ENCODE measurements around the gene PLA2G5.

PLA2G5 gene

DNA sequence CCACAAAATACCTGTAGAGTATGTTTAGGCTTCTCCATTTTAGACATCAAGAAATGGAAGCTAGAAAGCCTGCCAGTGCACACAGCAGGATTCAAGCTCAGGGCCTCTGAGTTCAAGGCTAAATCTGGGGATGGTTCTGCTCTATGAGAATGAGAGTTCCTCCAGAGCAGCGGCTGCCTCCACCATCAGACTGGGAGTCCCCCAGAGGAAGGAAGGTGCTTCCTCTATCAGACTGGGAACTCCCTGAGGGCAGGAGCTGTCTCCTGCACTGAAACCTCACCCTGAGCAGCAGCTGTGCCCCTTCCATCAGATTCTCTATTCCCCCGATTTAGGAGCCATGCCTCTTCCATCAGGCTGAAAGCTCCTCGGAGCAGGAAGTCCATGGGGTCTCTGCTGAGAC lies 20.1 kb downstream of the PLA2G5 start:
- DNase-seq (ENCODE audit: low spot score): no peak

DNA sequence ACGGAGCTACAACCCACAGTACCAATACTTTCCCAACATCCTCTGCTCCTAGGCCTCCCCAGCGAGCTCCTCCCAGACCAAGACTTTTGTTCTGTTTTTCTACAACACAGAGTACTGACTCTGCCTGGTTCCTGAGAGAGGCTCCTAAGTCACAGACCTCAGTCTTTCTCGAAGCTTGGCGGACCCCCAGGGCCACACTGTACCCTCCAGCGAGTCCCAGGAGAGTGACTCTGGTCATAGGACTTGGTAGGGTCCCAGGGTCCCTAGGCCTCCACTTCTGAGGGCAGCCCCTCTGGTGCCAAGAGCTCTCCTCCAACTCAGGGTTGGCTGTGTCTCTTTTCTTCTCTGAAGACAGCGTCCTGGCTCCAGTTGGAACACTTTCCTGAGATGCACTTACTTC lies 20.6 kb downstream of the PLA2G5 start:
- no peak for DNase-seq (ENCODE audit: low spot score)

DNA sequence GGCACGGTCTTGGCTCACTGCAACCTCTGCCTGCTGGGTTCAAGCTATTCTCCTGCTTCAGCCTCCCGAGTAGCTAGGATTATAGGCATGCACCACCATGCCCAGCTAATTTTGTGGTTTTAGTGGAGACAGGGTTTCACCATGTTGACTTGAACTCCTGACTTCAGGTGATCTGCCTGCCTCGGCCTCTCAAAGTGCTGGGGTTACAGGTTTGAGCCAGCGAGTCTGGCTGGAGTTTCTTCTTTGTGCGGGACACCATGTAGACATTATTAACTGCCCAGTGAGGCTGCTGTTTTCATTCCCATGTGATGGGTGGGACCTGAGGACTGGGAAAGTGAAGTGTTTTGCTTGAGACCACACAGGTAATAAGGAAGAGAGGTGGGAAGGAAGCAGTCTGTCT lies 23.3 kb downstream of the PLA2G5 start:
- no peak for DNase-seq (ENCODE audit: low spot score)

DNA sequence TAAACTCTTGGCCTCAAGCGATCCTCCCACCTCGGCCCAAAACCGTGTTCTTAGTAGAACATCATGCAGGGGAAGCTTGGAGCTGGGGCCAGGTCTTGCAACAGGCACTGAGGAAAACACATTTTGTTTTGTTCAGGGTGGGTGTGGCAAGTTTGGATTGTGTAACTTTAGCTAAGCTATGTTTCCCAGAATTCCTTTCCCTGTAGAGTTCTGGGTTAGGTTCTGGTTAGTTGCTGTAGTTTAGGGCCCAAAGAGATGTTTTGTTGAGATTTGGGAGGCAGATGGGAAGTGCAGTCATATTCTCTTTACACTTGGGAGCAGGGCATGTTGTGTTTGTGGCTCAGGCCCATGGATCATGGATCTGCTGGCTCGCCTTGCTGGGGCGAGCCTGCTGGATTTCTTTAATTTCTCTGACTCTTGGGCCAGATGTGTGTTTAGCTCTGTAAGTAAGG lies 24.0 kb downstream of the PLA2G5 start:
- no peak for DNase-seq (ENCODE audit: low spot score)

DNA sequence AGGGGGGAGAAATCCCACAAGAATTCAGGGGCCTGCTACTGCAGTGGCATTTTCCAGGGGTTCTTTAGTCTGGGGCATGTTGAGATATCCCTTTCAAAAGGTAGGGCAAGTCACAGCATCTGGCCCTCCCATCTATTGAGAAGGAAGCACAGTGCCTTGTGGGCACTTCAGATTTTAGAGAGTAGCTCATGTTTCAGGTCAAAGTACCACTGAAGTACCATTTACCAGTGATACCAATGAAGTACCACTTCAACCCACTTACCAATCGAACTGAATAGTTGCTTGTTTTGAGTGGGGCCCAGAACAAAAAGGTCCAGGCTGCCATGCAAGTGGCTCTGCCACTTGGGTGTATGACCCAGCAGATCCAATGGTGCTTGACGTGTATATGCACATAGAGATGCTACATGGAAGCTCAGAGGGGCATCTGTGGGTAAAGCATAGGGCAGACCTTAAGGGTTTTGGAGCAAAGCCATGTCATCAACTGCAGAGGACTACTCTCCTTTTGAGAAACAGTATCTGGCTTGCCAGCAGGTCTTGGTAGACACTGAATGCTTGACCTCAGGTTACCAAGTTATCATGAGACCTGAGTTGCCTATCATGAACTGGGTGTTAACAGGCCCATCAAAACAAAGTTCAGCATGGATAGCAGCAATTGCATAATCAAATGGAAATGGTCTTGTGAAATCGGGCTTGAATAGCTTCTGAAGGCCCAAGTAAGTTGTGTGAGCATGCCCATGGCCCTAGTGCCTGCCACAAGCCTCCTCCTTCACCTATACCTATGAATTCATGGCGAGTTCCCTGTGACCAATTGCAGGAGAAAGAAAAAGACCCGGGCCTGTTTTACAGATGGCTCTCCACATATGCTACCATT lies 25.8 kb downstream of the PLA2G5 start:
- DNase-seq (ENCODE audit: low spot score): no peak

DNA sequence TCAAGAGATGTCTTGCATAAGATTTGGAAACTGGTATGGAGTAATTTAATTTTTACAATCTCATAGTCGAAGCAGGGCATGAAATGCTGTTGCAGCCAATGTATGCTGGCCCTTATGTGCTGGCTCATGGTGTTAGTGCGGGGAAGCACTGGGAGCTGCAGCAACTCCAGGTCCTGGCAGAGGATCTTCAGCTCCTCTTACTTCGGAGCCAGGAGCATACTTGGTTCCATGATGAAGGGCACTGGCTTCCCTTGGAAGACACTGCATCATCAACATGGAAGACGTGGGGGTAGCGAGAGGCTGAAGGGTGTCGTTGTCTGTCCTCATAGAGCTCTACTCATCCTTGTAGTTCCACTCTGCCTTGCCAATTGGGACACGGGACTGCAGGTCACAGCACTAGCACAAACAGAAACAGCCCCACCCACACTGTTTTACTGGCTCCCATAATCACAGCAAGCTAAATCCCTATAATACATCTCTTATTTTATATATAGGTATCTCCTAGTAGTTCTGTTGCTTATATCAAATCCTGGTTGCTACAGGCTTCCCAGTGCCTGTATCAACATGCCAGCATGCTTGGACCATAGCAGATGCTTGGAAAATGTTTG lies 26.9 kb downstream of the PLA2G5 start:
- no peak for DNase-seq (ENCODE audit: low spot score)

DNA sequence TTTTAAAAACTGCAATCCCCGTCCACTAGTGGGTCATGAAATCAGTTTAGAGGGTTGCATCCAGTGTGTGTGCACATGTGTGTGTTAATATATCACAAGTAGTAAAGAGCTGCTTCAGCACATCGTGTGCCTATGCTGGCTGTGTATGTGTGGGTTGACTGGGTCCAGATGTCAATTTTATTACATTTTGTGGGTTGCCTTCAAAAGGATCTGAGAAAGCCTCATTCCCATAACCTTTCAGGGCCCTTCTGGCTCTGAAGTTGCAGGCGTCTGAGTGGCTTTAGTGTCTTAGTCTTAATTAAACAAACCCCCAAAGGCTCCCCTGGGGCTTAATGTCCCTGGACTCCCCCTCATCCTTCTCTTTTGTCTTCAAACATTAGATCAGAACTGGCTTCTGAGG lies 29.5 kb downstream of the PLA2G5 start:
- DNase-seq (ENCODE audit: low spot score): peak; percentile 24

DNA sequence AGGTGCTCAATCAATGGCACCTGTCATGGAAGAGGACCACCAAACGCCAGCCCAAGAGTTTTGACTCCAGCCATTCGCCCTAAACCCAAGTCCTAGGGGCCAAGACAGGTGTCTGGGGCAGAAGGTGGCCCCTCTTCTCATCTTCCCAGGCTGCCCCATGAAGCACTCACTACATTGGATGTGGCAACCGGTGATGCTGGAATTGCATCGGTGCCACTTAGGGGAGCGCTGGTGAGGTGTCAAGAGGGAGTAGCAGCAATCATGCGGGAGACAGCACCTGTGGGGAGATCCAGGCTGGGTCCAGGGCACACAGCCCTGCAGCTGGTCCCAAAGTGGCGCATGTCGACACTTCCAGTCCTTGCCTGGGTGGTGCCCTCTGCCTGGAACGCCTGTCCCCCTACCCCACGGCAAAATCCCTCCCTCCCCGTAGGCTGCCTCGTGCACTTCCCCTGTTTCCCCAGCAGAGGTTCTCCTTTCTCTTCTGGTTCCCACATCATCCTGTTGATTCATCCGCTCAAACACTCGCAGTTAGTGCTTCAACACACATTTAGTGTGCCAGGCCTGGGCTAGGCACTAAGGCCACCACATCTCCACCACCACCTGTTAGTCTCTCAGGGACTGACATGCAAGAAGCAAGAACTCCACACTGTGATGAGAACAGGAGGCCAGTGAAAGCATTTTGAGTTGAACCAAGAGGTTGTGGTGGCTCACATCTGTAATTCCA lies 30.8 kb downstream of the PLA2G5 start:
- peak; percentile 62 for DNase-seq (ENCODE audit: low spot score)

DNA sequence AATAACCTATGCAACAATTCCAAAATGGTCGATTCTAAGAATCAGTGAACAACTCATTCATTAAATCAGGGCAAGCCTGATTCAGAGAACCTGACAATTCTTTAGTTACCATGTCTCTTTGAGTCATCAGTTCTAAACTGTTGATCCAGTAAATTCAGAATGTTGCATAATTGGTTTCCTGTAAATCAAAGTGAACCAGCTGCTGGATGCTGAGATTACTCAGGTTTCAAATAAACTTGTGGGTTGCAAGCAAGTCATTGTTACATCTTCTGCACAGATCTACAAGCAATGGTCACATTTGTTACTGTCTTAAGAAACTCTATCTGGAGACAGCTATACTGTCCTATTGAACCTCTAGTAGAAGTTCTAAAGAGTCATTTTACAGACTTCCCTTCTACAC lies 32.9 kb downstream of the PLA2G5 start:
- no peak for DNase-seq (ENCODE audit: low spot score)

DNA sequence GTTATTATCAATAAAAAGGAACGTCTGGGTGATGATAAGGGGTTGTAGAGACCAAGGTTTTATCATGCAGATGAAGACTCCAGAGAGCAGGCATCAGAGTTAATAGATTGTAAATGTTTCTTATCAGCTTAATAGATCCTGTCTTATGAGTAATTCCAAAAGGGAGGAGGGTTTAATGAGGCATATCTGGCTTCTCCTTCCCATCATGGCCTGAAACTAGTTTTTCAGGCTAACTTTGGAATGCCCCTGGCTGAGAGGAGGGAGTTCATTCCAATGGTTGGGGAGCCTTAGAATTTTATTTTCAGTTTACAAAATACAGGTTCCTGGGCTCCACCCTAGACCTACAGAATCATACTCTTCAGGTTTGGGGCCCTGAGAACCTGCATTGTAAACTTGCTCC lies 35.9 kb downstream of the PLA2G5 start:
- no peak for DNase-seq (ENCODE audit: low spot score)

DNA sequence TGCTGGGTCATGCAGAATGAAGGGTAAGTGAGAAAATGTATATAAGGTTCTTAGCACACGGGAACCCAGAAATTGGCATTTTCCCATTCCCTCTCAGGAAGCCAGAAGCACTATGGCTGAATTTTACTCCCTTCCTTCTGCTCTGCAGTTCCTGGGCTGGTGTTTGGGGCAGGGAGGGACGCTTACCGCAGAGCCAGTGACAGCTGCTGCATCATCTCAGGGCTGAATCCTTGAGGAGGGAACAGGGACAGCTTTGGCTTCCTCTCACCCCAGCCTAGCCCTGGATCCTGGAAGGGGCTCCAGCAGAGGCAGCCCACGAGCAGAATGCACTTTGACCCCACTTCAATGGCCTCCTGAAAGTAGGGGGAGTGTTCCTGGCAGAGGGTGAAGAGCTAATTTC lies 37.4 kb downstream of the PLA2G5 start:
- DNase-seq (ENCODE audit: low spot score): no peak

DNA sequence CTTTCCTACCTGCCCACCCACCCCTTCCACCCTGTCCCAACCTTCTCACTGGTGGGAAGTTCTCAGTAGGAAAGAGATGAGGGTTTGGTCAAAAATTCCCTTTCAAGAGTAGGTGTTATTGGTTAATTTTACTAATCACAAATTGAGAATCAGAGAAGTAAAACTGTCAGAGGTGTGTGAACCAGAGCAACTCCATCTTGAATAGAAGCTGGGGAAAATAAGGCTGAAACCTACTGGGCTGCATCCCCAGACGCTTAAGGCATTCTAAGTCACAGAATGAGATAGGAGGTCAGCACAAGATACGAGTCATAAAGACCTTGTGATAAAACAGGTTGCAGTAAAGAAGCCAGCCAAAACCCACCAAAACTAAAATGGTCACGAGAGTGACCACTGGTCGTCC lies 37.8 kb downstream of the PLA2G5 start:
- no peak for DNase-seq (ENCODE audit: low spot score)

DNA sequence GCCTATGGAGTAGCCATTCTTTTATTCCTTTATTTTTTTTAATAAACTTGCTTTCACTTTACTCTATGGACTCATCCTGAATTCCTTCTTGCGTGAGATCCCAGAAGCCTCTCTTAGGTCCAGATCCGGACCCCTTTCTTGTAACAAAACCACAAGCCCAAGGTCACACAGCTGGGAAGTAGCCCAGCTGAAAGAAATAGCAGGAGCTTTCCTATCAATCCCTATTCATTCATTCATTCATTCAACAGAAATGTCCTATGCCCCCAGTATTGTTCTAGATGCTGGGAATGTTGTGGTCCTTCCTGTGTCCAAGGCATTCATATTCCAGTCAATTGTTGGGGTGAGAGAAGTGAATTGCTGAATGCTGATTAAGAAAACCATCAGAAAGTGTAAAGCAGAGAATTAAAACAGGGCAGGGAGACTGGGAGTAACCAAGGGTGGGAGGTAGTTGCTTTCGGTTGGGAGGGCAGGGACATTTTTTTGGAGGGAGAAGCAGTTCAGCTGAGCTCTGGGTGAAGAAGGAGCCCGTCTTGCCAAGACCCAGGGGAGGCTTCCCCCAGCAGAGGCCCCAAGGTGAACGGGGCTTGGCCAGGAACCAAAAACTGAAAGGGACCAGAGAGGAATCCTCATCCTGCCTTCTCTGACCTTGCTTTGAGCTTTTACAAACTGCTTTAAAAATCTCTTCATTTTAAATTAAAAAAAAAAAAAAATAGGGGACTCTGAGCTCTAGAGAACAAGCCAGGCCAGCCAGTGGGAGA lies 38.6 kb downstream of the PLA2G5 start:
- no peak for DNase-seq (ENCODE audit: low spot score)

DNA sequence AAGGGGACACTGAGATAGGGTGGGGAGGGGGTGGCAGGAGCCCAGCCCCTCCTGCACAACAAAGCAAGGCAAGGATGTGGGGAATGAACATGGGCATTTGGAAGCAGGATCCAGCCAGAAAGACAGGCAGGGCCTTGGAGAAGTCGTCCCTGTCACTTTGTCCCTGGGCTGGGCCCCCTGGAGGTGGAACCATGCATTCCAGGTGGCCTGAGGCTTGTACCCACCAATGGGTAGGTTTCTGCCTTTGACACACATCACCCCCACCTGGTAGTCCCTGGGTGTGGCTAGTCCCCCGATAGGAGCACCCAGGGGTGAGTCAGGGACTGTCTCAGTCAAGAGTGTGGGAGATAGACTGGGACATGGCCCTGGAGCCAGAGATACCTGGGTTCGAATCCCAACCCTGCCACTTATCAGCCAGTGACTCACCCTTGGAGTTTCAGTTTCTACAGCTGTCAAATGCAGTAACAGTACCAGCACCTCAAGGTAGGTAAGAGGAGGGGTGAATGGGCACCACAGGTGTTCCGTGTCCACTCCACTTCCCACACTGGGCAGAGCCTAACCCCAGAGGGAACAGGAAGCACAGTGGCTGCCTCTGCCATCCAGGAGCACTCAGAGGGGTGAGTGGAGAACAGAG lies 39.3 kb downstream of the PLA2G5 start:
- DNase-seq (ENCODE audit: low spot score): no peak

DNA sequence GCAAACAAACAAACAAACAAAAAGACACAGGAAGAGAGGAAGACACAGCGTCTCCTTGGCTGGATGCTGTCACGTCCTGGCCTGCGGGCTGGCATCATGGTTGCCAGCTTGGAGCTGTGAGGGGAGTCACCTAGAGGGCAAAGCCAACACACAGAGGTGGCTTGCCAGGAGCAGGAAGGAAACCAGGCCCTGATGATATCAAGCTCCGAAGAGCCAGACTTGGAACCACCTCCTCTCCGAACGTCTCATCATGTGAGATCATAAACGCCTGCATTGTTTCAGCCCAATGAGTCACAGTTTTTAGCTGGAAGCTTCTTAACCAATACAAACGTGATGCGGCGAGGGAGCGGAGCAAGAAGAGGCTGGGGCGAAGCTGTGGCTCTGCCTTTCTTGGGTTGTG lies 40.7 kb downstream of the PLA2G5 start:
- no peak for DNase-seq (ENCODE audit: low spot score)

DNA sequence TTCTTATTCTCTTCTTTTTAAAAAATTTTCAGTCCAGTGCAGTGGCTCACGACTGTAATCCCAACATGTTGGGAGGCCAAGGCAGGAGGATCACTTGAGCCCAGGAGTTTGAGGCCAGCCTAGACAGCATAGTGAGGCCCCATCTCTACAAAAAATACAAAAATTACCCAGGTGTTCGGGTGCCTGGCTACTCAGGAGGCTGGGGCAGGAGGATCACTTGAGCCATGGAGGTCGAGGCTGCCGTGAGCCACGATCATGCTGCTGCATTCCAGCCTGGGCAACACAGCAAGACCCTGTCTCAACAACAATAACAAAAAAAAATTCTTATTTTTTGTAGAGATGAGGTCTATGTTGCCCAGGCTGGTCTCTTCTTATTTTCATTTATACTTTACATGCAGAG lies 41.5 kb downstream of the PLA2G5 start:
- DNase-seq (ENCODE audit: low spot score): no peak

DNA sequence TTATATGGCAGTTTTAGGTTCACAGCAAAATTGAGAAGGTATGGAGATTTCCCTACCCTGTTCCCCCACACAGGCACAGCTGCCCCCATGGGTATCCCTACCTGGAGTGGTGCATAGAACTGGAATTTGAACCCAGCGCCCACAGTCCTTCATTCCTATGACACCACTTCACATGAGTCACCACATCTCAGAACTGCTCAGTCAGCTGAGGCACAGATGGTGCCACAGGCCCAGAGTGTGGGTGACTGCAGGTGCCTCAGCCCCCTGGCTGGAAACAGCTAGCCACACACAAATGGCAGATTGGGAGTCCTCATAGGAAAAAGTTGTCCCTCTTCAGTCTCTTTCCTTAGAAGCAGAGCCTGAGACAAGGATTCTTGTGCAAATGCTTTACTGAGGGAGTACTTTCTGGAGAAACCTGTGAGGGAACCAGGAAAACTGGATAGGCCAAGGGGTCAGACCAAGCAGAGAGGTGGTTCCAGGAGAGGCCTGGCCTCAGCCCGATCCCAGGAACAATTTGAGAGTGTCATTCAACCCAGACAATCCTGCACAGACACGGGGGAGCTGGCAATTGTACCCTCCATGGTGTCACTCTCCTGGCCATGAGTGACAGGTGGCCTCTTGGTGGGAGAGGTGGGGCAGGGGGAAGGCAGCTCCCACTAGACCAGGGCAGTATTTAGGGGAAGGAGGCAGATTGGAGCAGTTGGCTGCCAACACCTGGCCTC lies 42.4 kb downstream of the PLA2G5 start:
- no peak for DNase-seq (ENCODE audit: low spot score)

DNA sequence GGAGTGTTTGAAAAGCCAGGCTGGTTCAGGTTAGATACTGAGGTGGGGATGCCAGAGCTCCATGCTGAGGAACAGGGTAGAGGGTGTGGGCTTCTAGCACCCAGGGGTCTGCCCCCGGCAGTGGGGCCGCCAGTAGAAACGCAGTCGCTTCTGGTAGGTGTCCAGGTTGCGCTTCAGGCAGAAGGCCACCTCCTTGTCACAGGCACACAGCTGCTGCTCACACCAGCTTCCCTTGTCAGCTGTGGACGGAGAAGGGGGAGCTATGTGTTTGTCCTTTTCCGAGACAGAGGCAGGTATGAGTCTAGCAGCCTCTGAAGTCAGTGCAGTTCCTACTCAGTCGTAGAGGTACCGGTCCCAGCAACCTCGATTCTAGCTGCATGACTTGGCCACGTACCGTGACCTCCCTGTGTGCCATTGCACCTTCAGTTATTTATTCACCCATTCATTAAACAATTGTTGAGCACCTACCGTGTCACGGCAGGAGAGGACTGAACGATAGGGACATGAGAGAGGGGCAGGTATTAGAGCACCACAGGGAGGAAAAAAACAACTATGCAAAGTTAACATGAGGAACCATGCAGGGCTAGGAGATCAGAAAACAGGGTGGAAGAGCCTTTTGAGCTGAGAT lies 44.1 kb downstream of the PLA2G5 start:
- DNase-seq (ENCODE audit: low spot score): no peak

DNA sequence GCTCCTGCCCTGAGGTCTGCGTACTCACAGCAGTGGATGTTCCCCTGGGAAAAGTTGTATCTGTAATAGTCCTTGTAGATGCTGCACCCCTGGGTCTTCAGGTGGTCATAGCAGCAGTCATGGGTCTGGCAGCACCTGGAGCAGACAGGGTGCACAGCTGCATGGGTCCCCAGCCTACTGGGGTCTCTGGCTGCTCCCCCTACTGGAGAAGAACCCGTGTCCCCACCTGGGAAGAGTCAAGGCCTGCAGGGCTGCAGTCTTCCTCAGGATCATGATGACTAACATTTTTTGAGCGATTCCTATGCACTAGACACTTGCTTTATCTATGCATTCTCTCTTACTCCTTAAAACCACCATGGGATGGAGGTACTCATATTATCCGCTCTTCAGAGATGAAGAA lies 45.5 kb downstream of the PLA2G5 start:
- DNase-seq (ENCODE audit: low spot score): no peak

DNA sequence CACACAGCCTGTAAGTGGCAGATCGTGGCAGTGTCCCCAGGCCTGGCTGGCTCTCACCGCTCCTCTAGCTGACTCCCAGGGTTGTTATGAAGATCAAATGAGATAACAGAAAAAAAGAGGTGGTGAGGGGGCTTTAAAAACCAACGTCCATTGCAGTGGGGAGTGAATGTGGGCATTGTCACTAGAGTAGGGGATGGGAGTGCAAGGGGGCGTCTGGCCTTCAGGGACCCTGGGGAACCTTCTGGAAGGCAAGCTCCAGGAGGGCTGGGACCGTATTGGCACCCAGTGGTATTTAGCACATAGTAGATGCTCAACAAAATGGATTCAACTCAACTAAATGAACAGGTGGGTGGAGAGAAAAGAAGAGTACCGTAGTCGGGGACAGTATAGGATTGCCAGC lies 45.9 kb downstream of the PLA2G5 start:
- DNase-seq (ENCODE audit: low spot score): no peak

DNA sequence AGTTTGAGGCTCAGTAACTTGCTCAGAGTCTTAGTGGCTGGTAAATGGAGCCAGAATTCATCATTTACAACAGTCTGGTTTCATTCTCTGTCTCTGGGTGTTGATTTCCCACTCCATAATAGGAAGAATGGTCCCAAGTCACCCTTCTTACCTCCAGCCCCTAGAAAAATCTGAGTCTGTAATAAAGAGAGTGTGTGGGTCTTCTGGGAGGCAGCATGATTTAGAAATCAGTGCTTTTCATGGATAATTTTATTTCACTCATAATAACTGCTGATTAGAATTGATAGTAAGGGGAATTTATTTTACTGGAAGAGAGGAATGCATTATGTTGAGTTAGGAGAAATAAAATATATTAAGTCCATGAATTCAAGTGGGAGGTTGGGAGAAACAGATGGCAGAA lies 47.2 kb downstream of the PLA2G5 start:
- DNase-seq (ENCODE audit: low spot score): no peak

Data from SW480 (cell line).